Activated CD4-positive, alpha-beta T cell treated with anti-CD3 and anti-CD28 coated beads, Interleukin-2, amount 50 U/mL, for 48 hours (primary cell): ENCODE measurements around the gene ZNF597.

Source experiments
- DNase-seq, 2 experiments: peaks; one replicate each; pipeline ENCODE4 v3.0.0-alpha.2; 2020

ZNF597 gene

DNA sequence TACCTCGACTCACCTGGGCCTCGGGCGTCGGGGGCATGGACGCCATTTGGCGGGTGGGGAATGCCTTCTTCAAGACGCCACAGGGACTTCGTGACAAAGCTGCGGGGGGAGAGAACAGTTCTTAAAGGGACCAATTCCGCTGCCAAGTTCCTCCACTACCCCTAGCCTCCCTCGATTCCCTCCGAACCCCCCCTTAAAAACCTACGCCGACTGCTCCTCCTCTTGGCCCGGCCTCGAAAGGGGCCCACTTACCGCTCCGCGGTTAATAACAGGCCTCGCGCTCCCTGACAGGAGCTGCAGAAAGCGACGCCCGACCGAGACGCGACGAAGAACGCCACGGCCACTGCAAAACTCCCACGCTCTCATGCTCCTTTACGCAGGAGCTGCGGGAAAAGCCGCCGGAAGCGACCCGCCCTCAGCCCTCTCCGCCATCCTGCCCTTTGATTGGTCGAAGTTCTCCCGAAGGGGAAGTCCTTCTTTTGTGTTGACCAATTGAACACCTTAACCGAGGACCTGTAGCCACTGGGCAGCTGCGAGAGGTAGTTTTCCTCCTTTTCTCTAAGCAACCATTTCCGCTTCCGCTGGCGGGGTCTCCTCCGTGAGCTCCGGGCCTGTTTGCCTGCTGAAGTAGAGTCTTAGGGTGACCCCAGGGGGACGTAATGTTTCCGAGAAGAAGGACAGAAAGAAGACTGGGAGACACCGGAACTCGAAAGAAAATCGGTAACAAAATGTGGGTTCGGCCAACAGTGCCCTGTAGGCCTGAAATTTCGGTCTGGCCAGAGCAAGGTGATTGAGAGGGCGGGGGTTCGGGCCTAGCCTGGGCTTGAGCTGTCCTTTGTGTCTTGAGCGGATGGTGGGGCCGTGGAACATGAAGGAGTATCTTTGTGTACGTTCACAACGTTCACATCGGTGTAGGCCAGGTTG is at the start of gene ZNF597, which contains the start of gene NAA60:
Gene ZNF597, minus strand, starts transcription at position 397 of the 924 bp plus-strand sequence. Its CDS starts 351 bp downstream, at position 46.
Gene NAA60, plus strand, starts transcription at position 573 of the 924 bp plus-strand sequence. CDS start 32,548 bp downstream, outside the sequence.
- DNase-seq = peak; percentile 78 to 83

DNA sequence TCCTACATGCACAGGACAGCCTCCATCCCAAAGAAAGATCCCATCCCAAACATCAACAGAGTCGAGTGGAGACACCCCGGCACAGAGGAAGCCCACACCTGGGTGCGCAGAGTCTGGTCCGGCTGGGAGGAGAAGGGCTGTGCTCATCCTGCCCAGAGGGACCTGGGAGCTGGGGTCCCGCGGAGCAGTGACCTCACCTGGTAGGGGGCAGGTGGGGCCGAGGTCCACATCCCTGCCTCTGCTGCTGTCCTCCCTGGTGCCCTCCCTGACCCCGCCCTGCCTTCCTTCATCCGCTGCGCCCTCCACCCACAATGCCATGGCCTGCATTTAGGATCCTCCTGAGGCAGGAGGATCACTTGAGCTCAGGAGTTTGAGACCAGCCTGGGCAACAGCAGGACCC is 49.1 kb upstream of the ZNF597 start:
- no peak for DNase-seq

GRCh38 chr16:3490911-3491629 is 47.8 kb upstream of the ZNF597 start:
- no peak for DNase-seq

- DNase-seq = no peak
Observed at GRCh38 chr16:3488801-3489200, 45.5 kb upstream of the ZNF597 start.

GRCh38 chr16:3487521-3488410 is 44.5 kb upstream of the ZNF597 start:
- no peak for DNase-seq

DNA sequence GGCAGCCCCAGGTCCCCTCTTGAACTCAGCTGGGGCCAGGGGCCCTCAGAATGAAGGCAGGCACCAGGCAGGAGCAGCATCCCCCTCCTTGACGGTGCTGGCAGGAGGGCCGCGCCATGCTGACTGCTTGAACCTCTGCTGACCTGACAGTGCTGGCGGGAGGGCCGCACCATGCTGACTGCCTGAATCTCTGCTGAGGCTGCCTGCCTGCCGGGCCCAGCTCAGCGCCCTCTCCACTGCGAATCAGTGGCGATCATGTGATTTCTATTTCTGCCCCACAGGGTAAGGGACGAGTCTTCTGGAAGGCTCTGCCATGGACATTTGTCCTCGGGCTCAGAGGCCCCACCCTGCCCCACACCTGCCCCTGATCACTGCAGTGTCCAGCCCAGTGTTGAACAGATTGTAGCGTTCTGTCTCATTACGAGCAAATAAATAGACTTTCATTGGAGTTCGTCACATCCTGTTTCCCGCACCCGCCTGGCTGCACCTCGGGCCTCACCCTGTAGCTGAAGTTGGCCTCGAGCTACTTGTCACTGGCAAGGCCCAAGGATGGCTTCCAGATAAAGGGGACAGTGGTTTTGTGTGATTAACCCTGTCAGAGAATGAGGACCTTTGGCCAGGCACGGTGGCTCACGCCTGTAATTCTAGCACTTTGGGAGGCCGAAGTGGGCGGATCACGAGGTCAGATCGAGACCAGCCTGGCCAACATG is 43.4 kb upstream of the ZNF597 start:
- no peak for DNase-seq

GRCh38 chr16:3485821-3486505 is 42.7 kb upstream of the ZNF597 start:
- DNase-seq = no peak

DNA sequence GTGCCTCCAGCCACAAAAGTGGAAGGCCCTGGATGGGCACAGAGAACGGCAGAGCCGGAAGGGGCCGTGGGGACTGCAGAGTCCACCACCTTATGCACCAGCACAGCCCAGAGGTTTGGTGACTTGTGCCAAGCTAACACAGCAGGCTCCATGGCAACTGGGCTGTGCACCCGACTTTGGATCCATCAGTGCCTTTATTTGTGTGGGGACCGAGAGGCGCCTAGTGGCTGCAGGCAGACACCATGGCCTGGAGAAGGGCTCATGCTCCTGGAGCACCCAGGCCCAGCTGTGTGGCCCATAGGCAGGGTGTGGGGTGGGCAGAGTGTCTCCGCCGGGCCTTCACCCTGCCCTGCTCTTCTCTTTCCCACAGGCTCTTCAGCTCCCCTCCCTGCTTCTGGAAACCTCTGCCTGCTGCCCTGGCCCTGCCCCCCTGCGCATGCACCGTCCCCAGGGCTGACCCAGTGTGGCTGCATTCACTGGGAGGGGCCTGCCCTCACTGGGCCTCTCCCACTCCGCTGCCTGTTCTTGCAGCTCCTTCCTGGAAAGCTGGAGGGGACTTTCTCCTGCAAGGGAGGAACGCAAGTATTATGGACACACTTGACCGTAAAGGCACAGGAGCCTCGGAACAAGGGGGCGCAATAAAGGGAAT is 41.9 kb upstream of the ZNF597 start:
- no peak for DNase-seq

GRCh38 chr16:3484318-3485096 is 41.2 kb upstream of the ZNF597 start:
- no peak for DNase-seq

DNA sequence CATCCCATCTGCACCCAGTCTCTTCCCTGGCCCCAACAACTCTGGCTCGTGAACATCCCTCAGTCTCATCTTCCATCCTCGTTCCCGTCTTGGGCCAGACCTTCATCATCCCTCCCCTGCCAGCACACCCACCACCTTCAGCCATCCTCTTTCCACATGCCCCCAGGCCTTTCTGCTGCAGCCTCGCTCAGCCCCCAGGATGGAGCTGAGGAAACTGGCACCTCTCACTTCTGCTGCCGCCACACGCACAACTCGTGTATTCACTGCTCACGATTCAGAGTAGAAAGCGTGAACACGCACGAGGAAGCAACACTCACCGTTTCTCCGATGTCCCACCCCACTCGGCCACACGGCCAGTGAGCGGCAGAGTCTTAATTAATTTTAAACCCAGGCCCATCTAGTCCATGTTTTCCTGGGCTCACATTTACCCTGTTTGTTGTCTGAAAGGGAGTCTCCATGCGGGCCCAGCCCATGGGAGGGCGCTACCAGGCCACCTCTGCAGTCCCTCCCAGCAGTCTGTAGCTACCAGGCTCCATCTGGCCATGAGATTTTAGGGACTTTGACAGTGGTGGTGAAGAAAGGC is 39.4 kb upstream of the ZNF597 start:
- no peak for DNase-seq

DNA sequence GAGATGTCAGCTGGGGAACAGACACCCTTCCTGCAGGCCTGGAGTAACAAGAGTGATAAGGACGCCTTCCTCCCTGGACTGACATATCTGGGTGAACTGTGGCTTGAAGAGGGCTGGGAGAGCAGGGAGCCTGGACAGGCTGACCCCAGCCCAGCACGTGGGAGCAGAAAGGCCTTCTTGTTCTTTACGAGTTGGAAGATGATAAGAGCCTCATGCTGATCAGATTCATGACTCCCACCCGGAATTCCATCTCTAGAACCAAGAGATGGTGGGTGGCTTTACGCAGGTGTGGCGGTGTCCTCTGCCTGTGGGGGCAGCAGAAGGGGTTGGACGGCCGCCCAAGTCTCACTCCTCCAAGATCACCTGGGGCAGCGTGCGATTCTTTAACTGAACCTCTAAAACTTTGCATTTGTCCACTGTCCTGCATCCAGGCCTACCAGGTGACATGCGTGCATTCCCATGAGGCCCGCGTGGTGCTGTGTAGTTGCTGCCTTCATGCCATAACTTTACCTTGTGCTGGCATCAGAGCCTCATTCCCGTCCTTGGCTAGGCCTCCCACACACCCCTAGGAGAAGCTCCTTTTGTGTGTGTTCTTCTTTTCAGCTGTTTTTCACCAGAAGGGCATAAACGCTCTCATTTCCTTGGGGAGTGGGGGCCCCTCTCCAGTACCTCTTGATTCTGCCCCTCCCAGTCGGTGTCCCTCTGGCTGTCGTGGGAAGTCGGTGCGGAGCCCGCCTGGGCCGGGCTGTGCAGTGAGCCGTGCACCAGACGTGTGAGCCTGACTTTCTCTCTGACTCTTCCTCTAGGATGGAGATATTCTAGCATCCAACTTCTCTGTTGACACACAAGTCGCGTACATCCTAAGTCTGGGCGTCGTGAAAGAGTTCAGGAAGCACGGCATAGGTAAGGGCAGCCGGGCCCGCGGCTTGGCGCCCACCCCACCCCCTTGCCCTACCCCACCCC is 38.7 kb upstream of the ZNF597 start:
- no peak for DNase-seq

GRCh38 chr16:3480901-3481695 is 37.8 kb upstream of the ZNF597 start:
- no peak for DNase-seq

DNA sequence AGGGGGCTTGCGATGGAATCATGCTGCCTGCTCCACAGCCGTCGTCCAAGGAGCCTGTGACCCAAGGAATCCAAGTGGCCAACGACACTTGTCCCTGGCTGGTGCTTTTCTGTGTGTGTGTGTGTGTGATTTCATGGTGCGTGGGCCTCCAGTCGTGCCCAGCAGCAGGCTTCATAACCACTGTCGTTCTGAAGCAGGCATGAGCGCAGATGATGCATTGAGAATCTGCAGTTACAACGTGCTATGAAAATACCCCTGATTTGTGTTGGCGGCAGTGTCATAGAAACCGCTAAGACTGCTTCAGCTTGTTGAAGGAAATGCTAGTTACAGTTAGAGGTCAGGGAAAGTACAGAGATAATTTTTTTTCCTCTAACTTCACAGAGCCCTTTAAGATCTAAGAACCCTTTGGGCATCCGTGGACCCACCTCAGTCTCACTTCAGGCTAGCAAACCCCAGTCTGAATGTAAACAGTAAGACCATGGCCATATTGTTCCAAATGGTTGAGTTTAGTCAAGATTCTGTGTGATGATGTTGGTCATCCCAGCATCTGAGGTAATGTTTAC is 36.4 kb upstream of the ZNF597 start:
- no peak for DNase-seq

- no peak for DNase-seq
Observed at GRCh38 chr16:3478242-3478925, 35.1 kb upstream of the ZNF597 start.

DNA sequence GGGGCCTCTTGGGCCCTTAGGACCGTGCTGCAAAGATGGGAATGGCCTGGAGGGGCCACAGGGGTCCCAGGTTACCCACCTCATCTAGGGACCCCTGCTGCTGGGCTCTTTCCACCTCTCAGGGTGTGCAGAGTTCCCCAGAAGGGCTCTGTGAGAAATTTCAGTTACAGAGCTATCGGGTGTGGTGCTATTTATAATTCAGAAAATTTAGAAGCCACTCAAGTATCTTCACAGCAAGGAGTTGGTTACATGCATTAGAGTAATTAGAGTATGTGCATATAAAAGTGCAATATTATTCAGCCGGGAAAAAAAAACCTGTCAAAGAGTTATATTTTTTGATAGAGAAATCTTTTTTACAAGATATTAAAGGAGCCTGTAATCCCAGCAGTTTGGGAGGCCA is 33.1 kb upstream of the ZNF597 start:
- DNase-seq = no peak

- DNase-seq = no peak
Observed at GRCh38 chr16:3475604-3476375, 32.5 kb upstream of the ZNF597 start.
